Right atrium auricular region (tissue), 2 donors: ENCODE data around the gene NRP2. TPM values are rescaled to one million over a fixed set of nuclear protein-coding genes. Genes with fewer than 3 reads are reported as not detected.

Experiments used
- DNase-seq: peaks from one replicate; pipeline ENCODE4 v3.0.0-alpha.2; 2019; ENCODE audit warnings: low spot score
- H3K27ac ChIP-seq, 2 donors: fragments of 200-600 bp; sonication (generic); 1 replicate in 1 of 2; 2 replicates in 1 of 2; pipeline ENCODE4 v1.5.1; 2016 to 2019
- H3K27me3 ChIP-seq, 2 donors: fragments of 200-600 bp; sonication (generic); one replicate each; pipeline versions ENCODE4 v1.5.1 to v1.6.0; 2017 to 2019
- H3K36me3 ChIP-seq: fragments of 200-600 bp; sonication (generic); one replicate; pipeline ENCODE4 v1.5.1; 2016
- H3K4me1 ChIP-seq, 2 donors: fragments of 200-600 bp; sonication (generic); one replicate each; pipeline versions ENCODE4 v1.5.1 to v1.6.0; 2017 to 2019
- H3K4me3 ChIP-seq, 2 donors: fragments of 200-600 bp; sonication (generic); 1 replicate in 1 of 2; 2 replicates in 1 of 2; pipeline ENCODE4 v1.5.1; 2017 to 2019; ENCODE audit warnings: mild to moderate bottlenecking in 1 of 2, moderate library complexity in 1 of 2
- H3K9me3 ChIP-seq, 2 donors: fragments of 200-600 bp; sonication (generic); one replicate each; pipeline ENCODE4 v1.5.1; 2019
- total RNA-seq, 2 donors: library from RNA; depleted of rRNA; stranded (reverse); fragments of >200 nt; gene quantifications; one replicate each; pipeline ENCODE4 v1.1.0, GENCODE V29; 2016
- TF ChIP-seq, protein P1 (sequence below), 2 donors: fragments of 200-600 bp; sonication (generic); IDR thresholded peaks; one replicate each; pipeline ENCODE4 v1.5.1; 2019; ENCODE audit warnings: antibody characterized with exemption in 2 of 2

NRP2 gene
- total RNA-seq, 2 donors from 2014 or later = 7.1 to 10.9 TPM

DNA sequence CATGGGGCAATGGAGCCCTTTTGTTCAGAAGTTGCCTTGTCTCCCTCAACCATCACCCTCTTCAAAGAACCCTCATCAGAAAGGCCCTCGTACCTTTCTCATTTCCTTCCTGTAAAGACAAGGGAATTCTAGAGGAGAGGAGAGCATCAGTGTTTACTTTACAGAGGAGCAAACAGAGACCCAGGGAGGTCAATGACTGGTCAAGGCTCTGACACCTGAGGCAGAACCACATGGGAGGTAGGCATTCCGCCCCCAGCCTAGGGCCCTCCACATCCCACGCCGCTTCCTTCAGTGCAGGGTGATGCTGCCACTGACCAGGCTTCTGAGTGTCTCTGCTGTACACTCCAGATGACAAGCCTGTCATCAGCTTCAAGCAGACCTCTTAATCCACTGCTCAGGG lies 104.7 kb downstream of the NRP2 start:
- DNase-seq = no peak
- H3K27ac ChIP-seq = no peak overlapping the region
- H3K27me3 ChIP-seq = no peaks in the 10 kb centered on the region
- no peaks in the 10 kb centered on the region for H3K36me3 ChIP-seq
- H3K9me3 ChIP-seq = no peaks in the 10 kb centered on the region
- H3K4me3 ChIP-seq = no peak overlapping the region
- TF ChIP-seq, protein P1, sequence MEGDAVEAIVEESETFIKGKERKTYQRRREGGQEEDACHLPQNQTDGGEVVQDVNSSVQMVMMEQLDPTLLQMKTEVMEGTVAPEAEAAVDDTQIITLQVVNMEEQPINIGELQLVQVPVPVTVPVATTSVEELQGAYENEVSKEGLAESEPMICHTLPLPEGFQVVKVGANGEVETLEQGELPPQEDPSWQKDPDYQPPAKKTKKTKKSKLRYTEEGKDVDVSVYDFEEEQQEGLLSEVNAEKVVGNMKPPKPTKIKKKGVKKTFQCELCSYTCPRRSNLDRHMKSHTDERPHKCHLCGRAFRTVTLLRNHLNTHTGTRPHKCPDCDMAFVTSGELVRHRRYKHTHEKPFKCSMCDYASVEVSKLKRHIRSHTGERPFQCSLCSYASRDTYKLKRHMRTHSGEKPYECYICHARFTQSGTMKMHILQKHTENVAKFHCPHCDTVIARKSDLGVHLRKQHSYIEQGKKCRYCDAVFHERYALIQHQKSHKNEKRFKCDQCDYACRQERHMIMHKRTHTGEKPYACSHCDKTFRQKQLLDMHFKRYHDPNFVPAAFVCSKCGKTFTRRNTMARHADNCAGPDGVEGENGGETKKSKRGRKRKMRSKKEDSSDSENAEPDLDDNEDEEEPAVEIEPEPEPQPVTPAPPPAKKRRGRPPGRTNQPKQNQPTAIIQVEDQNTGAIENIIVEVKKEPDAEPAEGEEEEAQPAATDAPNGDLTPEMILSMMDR (IDR thresholded peaks at IDR 0.05) = no peak
- H3K4me1 ChIP-seq = no peaks in the 10 kb centered on the region

DNA sequence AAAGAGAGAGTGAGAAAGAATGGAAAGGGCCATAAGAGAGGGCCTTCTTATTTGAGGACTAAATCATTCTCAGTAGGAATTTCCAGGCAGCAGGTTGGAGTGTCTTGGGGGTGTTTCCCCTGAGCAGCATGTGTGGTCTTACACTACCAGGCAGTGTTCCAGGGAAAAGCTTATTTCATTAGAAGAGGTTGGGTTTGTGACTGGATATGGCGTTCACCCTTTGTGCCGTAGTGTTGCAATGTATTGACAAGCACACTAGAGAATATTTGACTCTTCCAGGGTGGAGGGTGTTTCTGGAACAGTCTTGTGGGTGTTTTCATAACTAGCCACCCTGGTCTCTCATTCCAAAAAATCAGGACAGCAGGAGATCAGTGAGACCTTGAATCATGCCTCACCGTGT lies 105.5 kb downstream of the NRP2 start:
- no peak for DNase-seq
- Histone ChIP-seq H3K36me3 (no peaks in the 10 kb centered on the region), H3K9me3 (no peaks in the 10 kb centered on the region), H3K4me1 (no peaks in the 10 kb centered on the region), H3K27me3 (no peaks in the 10 kb centered on the region), H3K4me3 (no peak overlapping the region), H3K27ac (no peak overlapping the region)
- TF ChIP-seq, protein P1 (IDR thresholded peaks at IDR 0.05) = no peak

DNA sequence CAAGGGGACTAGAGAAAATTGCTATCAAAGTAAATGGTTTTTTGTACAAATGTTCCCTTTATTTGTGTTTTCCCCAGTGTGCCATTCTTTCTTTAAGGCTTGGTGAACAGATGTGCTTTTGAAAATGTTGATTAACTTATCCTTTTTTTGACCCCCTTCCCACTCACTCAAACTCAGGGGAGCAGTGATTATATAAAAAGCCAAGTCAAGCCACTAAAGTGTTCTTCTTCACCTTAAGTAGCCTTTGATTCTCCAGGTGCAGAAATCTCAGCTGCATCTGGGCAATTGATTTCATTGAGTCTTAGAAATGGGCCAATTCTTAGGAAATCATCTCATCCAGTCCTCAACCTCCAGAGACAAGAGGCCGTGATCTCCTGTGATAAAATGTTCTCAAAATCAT lies 107.6 kb downstream of the NRP2 start:
- no peak for DNase-seq
- Histone ChIP-seq H3K36me3 (no peaks in the 10 kb centered on the region), H3K4me1 (no peaks in the 10 kb centered on the region), H3K27ac (no peak overlapping the region), H3K9me3 (no peaks in the 10 kb centered on the region), H3K4me3 (no peak overlapping the region), H3K27me3 (no peaks in the 10 kb centered on the region)
- TF ChIP-seq, protein P1 (IDR thresholded peaks at IDR 0.05) = no peak

DNA sequence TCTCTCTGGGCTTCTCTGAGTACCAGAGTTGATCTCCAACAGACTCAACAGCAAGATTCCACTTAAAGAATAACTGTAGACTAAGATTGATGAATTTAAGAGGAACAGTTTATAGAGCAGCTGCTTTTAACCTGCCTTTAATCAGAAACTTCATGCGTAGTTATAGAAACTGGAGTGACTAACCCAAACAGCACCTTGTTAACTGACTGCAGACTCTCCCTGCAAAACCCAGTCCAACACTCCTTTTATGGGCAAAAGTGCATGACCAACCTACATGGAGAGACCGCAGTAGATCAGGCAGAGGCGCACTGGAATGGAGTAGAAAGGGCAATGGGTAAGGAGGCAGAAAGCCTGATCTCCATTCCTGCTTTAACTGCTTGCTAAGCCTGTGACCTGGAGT lies 110.6 kb downstream of the NRP2 start:
- TF ChIP-seq, protein P1 (IDR thresholded peaks at IDR 0.05) = no peak
- H3K36me3 ChIP-seq = no peaks in the 10 kb centered on the region
- H3K27me3 ChIP-seq = no peaks in the 10 kb centered on the region
- H3K9me3 ChIP-seq = no peaks in the 10 kb centered on the region
- DNase-seq = no peak
- no peak overlapping the region for H3K27ac ChIP-seq
- H3K4me1 ChIP-seq = no peaks in the 10 kb centered on the region
- no peak overlapping the region for H3K4me3 ChIP-seq

DNA sequence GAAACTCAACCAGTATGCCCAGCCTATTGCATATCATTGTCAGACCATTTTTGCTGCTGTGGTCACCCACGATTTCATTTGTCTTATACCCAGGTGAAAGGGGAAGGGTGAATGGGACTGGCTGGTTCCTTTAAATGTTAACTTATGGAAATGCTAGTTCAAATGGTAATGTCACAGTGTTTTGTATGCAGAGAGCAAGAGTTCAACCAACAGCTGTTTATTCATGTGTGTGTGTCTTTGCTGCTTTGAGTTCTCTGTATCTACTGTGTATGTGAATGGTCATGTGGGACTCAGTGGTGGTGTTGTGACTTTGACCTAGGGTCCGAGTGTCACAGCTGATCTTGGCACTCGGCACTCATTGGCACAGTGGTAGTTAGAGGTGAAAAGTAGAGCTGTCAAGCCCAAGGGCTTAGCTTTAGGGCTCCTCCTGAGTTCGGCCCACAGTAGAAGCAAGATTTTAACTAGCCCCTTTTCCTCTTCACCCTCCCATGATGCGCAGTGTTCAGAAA lies 114.6 kb downstream of the NRP2 start:
- peaks cover 0 to 9% of the 10 kb centered on the region in 2 donors for H3K4me1 ChIP-seq
- no peaks in the 10 kb centered on the region for H3K36me3 ChIP-seq
- DNase-seq = no peak
- H3K27ac ChIP-seq = no peak overlapping the region
- H3K4me3 ChIP-seq = no peak overlapping the region
- peaks cover 0 to 15% of the 10 kb centered on the region in 2 donors for H3K9me3 ChIP-seq
- TF ChIP-seq, protein P1 (IDR thresholded peaks at IDR 0.05) = no peak
- H3K27me3 ChIP-seq = no peaks in the 10 kb centered on the region

DNA sequence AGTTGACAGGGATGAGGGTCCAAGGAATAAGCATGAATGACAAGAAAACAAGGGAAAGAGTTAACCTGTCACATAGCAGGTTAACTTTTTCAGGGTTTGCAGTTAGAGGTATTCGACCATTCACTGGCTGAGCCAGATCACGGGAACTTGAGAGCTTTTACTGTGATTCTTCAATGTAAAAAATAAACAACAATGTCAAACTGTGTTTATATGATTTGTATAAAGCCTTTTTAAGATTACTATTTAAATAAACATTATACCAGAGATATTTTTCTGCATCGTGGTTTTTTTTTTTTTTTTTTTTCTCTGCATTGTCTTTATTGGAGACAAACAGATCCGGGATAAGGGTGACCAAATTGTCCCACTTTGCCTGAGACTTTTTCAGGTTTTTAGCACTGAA lies 115.6 kb downstream of the NRP2 start:
- no peak for DNase-seq
- no peaks in the 10 kb centered on the region for H3K27me3 ChIP-seq
- H3K4me3 ChIP-seq = no peak overlapping the region
- H3K36me3 ChIP-seq = no peaks in the 10 kb centered on the region
- TF ChIP-seq, protein P1 (IDR thresholded peaks at IDR 0.05) = no peak
- peaks cover 0 to 9% of the 10 kb centered on the region in 2 donors for H3K4me1 ChIP-seq
- peaks cover 0 to 15% of the 10 kb centered on the region in 2 donors for H3K9me3 ChIP-seq
- no peak overlapping the region for H3K27ac ChIP-seq
